ENCODE data around the gene KLHL40.

KLHL40 gene

GRCh38 chr3:42690766-42691680 is 5.7 kb downstream of the KLHL40 start:
- no peak for DNase-seq

GRCh38 chr3:42691816-42692666 is 6.7 kb downstream of the KLHL40 start:
- no peak for DNase-seq

- no peak for DNase-seq
Measured at GRCh38 chr3:42692667-42693529, 7.6 kb downstream of the KLHL40 start.

GRCh38 chr3:42693530-42693930 is 8.2 kb downstream of the KLHL40 start:
- DNase-seq: no peak

GRCh38 chr3:42694366-42694765 is 9.0 kb downstream of the KLHL40 start:
- DNase-seq: no peak

GRCh38 chr3:42696356-42697288 is 11.3 kb downstream of the KLHL40 start:
- DNase-seq: no peak

- DNase-seq: no peak
Measured at GRCh38 chr3:42697289-42698051, 12.1 kb downstream of the KLHL40 start.

- DNase-seq: no peak
Measured at GRCh38 chr3:42698216-42698910, 13.0 kb downstream of the KLHL40 start.

GRCh38 chr3:42698911-42699230 is 13.5 kb downstream of the KLHL40 start:
- DNase-seq: no peak

- DNase-seq: no peak
Measured at GRCh38 chr3:42699511-42699971, 14.2 kb downstream of the KLHL40 start.

- no peak for DNase-seq
Measured at GRCh38 chr3:42700366-42701288, 15.3 kb downstream of the KLHL40 start.

GRCh38 chr3:42701371-42702065 is 16.2 kb downstream of the KLHL40 start:
- DNase-seq: no peak

- no peak for DNase-seq
Measured at GRCh38 chr3:42702066-42702951, 17.0 kb downstream of the KLHL40 start, which contains the start of gene HHATL. TSS of gene HHATL (minus strand) at chr3:42702798. CDS start at chr3:42700826, 1,972 bp downstream.

- no peak for DNase-seq
Measured at GRCh38 chr3:42702982-42703694, 17.8 kb downstream of the KLHL40 start.

GRCh38 chr3:42703695-42704025 is 18.3 kb downstream of the KLHL40 start:
- DNase-seq: no peak

- no peak for DNase-seq
Measured at GRCh38 chr3:42704136-42704841, 19.0 kb downstream of the KLHL40 start.
